PC-9 (cell line): ENCODE data around the gene BAIAP3. TPM values are rescaled to one million over a fixed set of nuclear protein-coding genes. Genes with fewer than 3 reads are reported as not detected.

Experiments used
- BruUV-seq: library from RNA; stranded (reverse); fragments of 400-500 nt; replicated peaks from 2 replicates; lab custom pipeline; 2021; lab: Mats Ljungman, UMichigan
- CTCF ChIA-PET: fragments of 300-600 bp; sonication (Branson Sonifier 250); formaldehyde crosslinking; loops from one replicate; lab custom pipeline; 2022; ENCODE audit warnings: antibody characterized with exemption; lab: Charles Lee
- POLR2A ChIA-PET: fragments of 300-600 bp; sonication (Branson Sonifier 250); formaldehyde crosslinking; loops from one replicate; lab custom pipeline; 2022; ENCODE audit warnings: antibody characterized with exemption; ENCODE audit not compliant: unreplicated experiment; lab: Charles Lee
- DNase-seq, 2 experiments: peaks; one replicate each; pipeline versions ENCODE4 v3.0.0 to v3.0.0-alpha.2; 2015 to 2022; ENCODE audit warnings: mixed read lengths in 1 of 2
- H2AFZ ChIP-seq: fragments of 200-600 bp; sonication (generic); 2 replicates; pipeline ENCODE4 v1.8.1; 2017; ENCODE audit warnings: antibody characterized with exemption
- H3F3A ChIP-seq: fragments of 200-600 bp; sonication (generic); 2 replicates; pipeline ENCODE4 v1.8.1; 2017; ENCODE audit warnings: antibody characterized with exemption, mild to moderate bottlenecking, low read depth; ENCODE audit not compliant: insufficient read depth
- H3K27ac ChIP-seq: fragments of 200-600 bp; sonication (generic); 2 replicates; pipeline ENCODE4 v1.6.1; 2016; ENCODE audit warnings: mixed run types
- H3K27me3 ChIP-seq: fragments of 200-600 bp; sonication (generic); 2 replicates; pipeline ENCODE4 v1.6.1; 2016; ENCODE audit warnings: low read depth, mixed run types; ENCODE audit not compliant: insufficient read depth
- H3K36me3 ChIP-seq: fragments of 200-600 bp; sonication (generic); 2 replicates; pipeline ENCODE4 v1.6.1; 2016; ENCODE audit warnings: low read depth, mixed run types
- H3K4me1 ChIP-seq: fragments of 200-600 bp; sonication (generic); replicated peaks from 2 replicates; pipeline ENCODE4 v1.6.1; 2016; ENCODE audit warnings: mixed run types; ENCODE audit not compliant: insufficient read depth
- H3K4me2 ChIP-seq: fragments of 200-600 bp; sonication (generic); 2 replicates; pipeline ENCODE4 v1.6.1; 2017; ENCODE audit warnings: mixed run types
- H3K4me3 ChIP-seq: fragments of 200-600 bp; sonication (generic); 2 replicates; pipeline ENCODE4 v1.6.1; 2016; ENCODE audit warnings: mixed run types
- H3K79me2 ChIP-seq: fragments of 200-600 bp; sonication (generic); 2 replicates; pipeline ENCODE4 v1.6.1; 2017; ENCODE audit warnings: low read depth, mixed run types
- H3K9me2 ChIP-seq: fragments of 200-600 bp; sonication (generic); 2 replicates; pipeline ENCODE4 v1.8.1; 2017; ENCODE audit warnings: mild to moderate bottlenecking; ENCODE audit not compliant: insufficient read depth
- H3K9me3 ChIP-seq: fragments of 200-600 bp; sonication (generic); 2 replicates; pipeline ENCODE4 v1.8.1; 2016; ENCODE audit warnings: low read depth; ENCODE audit not compliant: insufficient read depth
- H4K20me1 ChIP-seq: fragments of 200-600 bp; sonication (generic); 2 replicates; pipeline ENCODE4 v1.8.1; 2017; ENCODE audit not compliant: insufficient read depth
- EZH2 ChIP-seq: fragments of 200-600 bp; sonication (generic); IDR thresholded peaks from 2 replicates; pipeline ENCODE4 v1.8.0; 2017; ENCODE audit warnings: antibody characterized with exemption, low read depth
- intact Hi-C: fragments of 100-400 bp; cut with micrococcal nuclease; formaldehyde crosslinking; loops from one replicate; pipeline ENCODE4 v1.10.0; 2022; ENCODE audit not compliant: unreplicated experiment
- total RNA-seq: library from RNA; stranded (reverse); gene quantifications from 2 replicates; pipeline ENCODE4 v1.2.3, GENCODE V29; 2021
- TF ChIP-seq, protein P1 (sequence below): fragments of 200-600 bp; sonication (generic); conservative IDR thresholded peaks from 2 replicates; pipeline ENCODE4 v1.6.1; 2017; ENCODE audit warnings: mixed run types, antibody characterized with exemption, mild to moderate bottlenecking, moderate library complexity

The BAIAP3 gene
- total RNA-seq, 1 experiment from 2014 or later, result 35.0 TPM

DNA sequence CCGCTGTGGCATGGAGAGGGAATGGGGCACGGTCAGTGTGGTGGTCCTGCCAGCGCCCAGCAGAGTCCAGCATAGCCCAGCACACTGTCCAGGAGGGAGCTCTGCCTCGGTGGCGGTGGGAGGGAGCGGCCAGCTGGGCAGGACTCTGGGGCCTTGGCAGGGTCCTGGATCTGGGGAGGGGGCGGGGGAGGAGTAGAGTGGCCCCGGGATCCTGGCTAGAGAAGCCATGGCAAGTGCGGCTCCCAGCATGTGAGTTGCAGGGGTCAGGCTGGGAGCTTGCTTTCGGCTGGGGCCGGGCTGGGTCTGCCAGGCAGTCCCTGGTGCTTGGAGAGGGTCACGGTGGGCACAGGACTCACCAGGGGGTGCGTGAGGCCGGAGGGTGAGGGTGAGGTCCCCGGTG, 22.1 kb downstream of the BAIAP3 start:
- intact Hi-C loops, result no loop called here
- Histone ChIP-seq H3K4me3 (no peak overlapping the region), H3K27me3 (no peaks in the 10 kb centered on the region), H4K20me1 (peaks cover 38% of the 10 kb centered on the region), H3K4me1 (peaks cover 24% of the 10 kb centered on the region), H3K27ac (no peak overlapping the region), H3K36me3 (peaks cover 8% of the 10 kb centered on the region; the same call in 1 of the 2 replicates), H2AFZ (no peak overlapping the region), H3K9me3 (no peaks in the 10 kb centered on the region), H3K79me2 (peaks cover 73% of the 10 kb centered on the region), H3K4me2 (no peak overlapping the region), H3F3A (peaks cover 41% of the 10 kb centered on the region; the same call in 1 of the 2 replicates), H3K9me2 (no peaks in the 10 kb centered on the region)
- no TSS peak for BruUV-seq
- ChIA-PET POLR2A (interaction anchor here (0.5 kb wide), 1 partner anchor 29 kb away, joined by 3 read pairs; no protein-coding TSS in a partner anchor), CTCF (no interaction called here)
- TF ChIP-seq, protein P1, sequence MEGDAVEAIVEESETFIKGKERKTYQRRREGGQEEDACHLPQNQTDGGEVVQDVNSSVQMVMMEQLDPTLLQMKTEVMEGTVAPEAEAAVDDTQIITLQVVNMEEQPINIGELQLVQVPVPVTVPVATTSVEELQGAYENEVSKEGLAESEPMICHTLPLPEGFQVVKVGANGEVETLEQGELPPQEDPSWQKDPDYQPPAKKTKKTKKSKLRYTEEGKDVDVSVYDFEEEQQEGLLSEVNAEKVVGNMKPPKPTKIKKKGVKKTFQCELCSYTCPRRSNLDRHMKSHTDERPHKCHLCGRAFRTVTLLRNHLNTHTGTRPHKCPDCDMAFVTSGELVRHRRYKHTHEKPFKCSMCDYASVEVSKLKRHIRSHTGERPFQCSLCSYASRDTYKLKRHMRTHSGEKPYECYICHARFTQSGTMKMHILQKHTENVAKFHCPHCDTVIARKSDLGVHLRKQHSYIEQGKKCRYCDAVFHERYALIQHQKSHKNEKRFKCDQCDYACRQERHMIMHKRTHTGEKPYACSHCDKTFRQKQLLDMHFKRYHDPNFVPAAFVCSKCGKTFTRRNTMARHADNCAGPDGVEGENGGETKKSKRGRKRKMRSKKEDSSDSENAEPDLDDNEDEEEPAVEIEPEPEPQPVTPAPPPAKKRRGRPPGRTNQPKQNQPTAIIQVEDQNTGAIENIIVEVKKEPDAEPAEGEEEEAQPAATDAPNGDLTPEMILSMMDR, result no peak
- TF ChIP-seq EZH2, result no peak
- DNase-seq, result no peak

DNA sequence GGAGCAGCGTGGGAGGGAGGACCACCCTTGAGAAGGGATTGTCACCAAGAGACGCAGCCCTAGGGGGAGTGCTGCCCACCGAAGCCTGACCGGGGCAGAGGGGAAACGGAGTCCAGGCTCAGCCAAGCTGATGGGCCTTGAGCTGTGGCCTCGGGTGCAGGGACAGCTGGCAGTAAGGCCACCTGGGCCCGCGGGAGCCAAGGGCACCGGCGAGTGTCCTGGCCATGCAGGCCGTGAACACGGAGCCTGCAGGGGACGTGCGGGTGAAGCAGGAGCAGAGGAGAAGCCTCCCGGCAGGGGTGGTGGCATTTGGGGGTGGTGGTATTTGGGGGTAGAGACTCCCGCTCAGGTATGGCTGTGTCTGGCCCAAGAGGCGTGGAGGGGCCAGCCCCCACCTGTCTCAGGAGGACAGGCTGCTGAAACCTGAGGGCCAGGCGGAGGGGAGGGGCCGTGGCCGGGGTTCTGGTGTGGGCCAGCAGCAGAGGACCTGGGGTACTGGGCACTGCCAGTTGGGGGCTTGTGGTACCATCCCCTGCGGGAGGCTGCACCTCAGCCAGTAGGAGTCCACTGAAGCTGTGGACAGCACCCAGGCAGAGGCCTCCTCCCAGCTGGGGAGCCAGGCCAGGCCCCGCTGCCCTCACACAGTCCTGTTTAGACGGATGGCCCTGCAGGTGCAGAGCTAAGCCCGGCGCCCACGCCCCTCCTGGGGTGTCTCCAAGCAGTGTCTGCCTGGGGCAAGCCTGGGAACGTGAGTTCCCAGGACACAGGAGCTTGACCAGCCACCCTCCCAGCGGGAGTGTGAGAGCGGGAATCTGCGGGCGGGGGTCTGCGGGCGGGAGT, 22.8 kb downstream of the BAIAP3 start:
- BruUV-seq, result no TSS peak

DNA sequence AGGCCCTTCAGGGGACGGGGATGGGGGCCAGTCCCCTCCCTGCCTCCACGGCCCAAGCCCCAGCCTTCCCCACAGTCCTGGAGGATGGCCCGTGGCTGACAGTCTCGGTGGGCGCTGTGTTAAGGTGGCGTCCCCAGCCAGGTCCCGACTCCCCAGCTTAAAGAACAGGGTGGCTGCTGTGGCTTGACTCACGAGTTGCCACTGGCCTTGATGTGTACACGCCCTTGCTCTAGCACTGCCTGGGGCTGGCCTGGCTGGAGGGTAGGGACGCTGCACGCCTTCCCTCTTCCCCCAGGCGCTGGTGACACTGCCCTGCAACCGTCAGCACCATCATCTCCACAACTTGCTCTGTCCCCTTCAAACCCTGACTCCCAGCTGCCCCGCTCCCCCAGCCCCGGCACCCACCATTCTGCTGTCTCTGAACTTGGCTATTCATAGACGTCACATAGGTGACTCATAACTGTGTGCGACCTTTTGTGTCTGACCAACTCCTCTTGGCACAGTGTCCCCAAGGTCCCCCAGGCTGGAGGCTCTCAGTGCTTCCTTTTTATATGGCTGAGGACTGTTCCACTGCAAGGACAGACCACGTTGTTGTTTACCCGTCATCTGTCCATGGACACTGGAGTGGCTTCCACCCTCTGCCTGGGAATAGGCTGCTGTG, 24.6 kb downstream of the BAIAP3 start:
- no peaks in the 10 kb centered on the region for H3K9me3 ChIP-seq
- H3F3A ChIP-seq, result peaks cover 41% of the 10 kb centered on the region; the same call in 1 of the 2 replicates
- CTCF ChIA-PET, result no interaction called here
- intact Hi-C loops, result no loop called here
- TF ChIP-seq, protein P1, result no peak
- no peak for TF ChIP-seq EZH2
- no TSS peak for BruUV-seq
- H3K27ac ChIP-seq, result peak overlapping the region; percentile 26; the same call in 1 of the 2 replicates
- peaks cover 44% of the 10 kb centered on the region for H4K20me1 ChIP-seq
- H3K36me3 ChIP-seq, result peaks cover 12% of the 10 kb centered on the region; the same call in 1 of the 2 replicates
- H3K4me2 ChIP-seq, result peak overlapping the region; percentile 34
- H3K4me1 ChIP-seq, result peaks cover 13% of the 10 kb centered on the region
- no peaks in the 10 kb centered on the region for H3K9me2 ChIP-seq
- POLR2A ChIA-PET, result interaction anchor here (0.6 kb wide), 1 partner anchor 21 kb away, joined by 4 read pairs; no protein-coding TSS in a partner anchor
- DNase-seq, result peak; percentile 54 to 79
- no peaks in the 10 kb centered on the region for H3K27me3 ChIP-seq
- H3K4me3 ChIP-seq, result no peak overlapping the region
- H3K79me2 ChIP-seq, result peaks cover 65% of the 10 kb centered on the region
- H2AFZ ChIP-seq, result no peak overlapping the region

More for the DNA sequence above, 22.8 kb downstream of the BAIAP3 start:
- Histone ChIP-seq H3K36me3 (peaks cover 8% of the 10 kb centered on the region; the same call in 1 of the 2 replicates), H3K9me2 (no peaks in the 10 kb centered on the region), H3K27me3 (no peaks in the 10 kb centered on the region), H2AFZ (no peak overlapping the region), H3K79me2 (peaks cover 70% of the 10 kb centered on the region), H3K27ac (no peak overlapping the region), H3F3A (peaks cover 41% of the 10 kb centered on the region; the same call in 1 of the 2 replicates), H3K9me3 (no peaks in the 10 kb centered on the region), H3K4me2 (no peak overlapping the region), H4K20me1 (peaks cover 38% of the 10 kb centered on the region), H3K4me1 (peaks cover 20% of the 10 kb centered on the region), H3K4me3 (no peak overlapping the region)
- no peak for DNase-seq
- CTCF ChIA-PET, result interaction anchor here (0.6 kb wide), 1 partner anchor 561 kb away, joined by 3 read pairs; no protein-coding TSS in a partner anchor
- POLR2A ChIA-PET, result interaction anchor here (0.5 to 0.6 kb wide), 2 partner anchors 30 to 608 kb away, joined by 3 read pairs; partner anchors contain the start of gene RPS2
- TF ChIP-seq, protein P1, result no peak
- TF ChIP-seq EZH2, result no peak
- intact Hi-C loops, result no loop called here
